ENCODE data around the gene HMBS.
"Not testable (repeated sequence)": the region's sequence is repeated elsewhere in the genome, so short reads cannot be mapped to it uniquely, and the experiment has no call there.

The HMBS gene

GRCh38 chr11:119084663-119085436 is at the start of gene HMBS:
HMBS (plus strand) TSS chr11:119084881; CDS start chr11:119085034, 153 bp downstream.
- peak; percentile 74 to 86 for DNase-seq (ENCODE audit: extremely low read depth in 1 of 2, low read depth in 1 of 2)

DNA sequence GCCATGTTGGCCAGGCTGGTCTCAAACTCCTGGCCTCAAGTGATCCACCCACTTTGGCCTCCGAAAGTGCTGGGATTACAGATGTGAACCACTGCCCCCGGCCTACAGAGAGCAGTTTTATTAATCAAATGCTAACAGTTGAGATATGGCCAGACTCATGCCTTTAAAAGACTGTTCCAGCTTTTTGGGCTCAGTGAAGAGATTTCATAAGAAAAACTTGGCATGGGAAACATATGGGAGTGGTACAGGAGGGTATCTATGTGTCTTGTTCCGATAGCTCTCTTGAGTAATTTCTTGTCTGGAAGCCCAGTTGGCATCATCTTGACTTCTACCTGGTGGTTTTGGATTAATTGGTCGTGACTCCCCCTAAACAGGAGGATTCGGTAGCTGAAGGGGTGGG is 45.8 kb upstream of the HMBS start:
- DNase-seq (ENCODE audit: extremely low read depth in 1 of 2, low read depth in 1 of 2), result no peak

- DNase-seq (ENCODE audit: extremely low read depth in 1 of 2, low read depth in 1 of 2), result not testable (repeated sequence)
Observed at GRCh38 chr11:119039471-119039870, 45.2 kb upstream of the HMBS start.

GRCh38 chr11:119041821-119042514 is 42.7 kb upstream of the HMBS start:
- no peak for DNase-seq (ENCODE audit: extremely low read depth in 1 of 2, low read depth in 1 of 2)

GRCh38 chr11:119042927-119043326 is 41.8 kb upstream of the HMBS start:
- no peak for DNase-seq (ENCODE audit: extremely low read depth in 1 of 2, low read depth in 1 of 2)

DNA sequence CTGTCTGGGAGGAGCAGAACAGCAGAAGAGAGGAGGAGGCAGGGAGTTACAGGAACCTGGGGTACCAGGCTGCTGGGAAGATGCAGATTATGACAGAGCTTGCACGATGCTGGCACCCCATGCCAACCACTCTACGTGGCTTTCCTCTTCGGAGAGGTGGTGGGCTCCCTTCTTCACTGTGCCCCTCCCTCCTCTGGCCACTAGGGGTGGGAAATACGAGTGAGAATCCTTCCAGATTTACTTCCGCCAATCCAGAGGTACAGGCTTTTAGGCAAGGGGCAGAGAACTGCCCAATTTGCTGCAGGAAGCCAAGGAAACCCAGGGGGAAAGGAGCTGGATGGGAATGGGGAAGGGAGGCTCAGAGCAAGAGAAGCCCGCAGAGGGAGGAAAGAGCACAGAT is 40.0 kb upstream of the HMBS start:
- DNase-seq (ENCODE audit: extremely low read depth in 1 of 2, low read depth in 1 of 2), result no peak

DNA sequence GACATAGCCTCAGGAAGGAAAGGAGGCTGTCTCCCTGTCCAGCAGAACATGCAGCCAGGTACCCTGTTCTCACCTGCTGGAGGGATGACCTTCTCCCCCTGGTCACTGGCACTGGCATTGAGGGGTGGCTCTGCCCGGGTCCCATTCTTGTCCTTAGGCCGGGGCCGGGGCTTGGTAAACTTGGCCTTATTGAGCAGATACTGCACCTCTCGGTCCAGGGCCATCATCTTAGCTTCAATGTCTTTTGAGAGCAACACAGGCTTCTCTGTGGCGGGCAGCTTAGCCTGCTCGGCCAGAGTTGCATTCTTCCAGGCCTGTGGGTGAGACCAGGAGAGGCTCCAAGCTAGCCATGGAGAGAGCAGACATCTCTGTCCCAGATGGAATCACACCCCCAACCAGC is 38.2 kb upstream of the HMBS start:
- DNase-seq (ENCODE audit: extremely low read depth in 1 of 2, low read depth in 1 of 2), result no peak

DNA sequence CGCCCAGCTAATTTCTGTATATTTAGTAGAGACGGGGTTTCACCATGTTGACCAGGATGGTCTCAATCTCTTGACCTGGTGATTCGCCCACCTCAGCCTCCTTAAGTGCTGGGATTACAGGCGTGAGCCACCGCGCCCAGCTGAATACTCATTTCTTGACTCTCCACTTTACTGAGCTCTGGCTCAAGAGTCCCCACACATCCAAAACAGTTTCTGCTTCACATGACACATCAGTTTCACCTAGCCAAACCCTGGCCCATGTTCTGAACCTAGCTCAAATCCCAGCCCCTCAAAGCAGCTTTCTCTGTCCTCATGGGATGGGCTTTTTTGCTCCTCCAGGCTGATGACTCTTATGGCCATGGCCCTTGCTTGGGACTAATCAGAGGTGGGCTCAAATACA is 37.5 kb upstream of the HMBS start:
- DNase-seq (ENCODE audit: extremely low read depth in 1 of 2, low read depth in 1 of 2), result no peak

DNA sequence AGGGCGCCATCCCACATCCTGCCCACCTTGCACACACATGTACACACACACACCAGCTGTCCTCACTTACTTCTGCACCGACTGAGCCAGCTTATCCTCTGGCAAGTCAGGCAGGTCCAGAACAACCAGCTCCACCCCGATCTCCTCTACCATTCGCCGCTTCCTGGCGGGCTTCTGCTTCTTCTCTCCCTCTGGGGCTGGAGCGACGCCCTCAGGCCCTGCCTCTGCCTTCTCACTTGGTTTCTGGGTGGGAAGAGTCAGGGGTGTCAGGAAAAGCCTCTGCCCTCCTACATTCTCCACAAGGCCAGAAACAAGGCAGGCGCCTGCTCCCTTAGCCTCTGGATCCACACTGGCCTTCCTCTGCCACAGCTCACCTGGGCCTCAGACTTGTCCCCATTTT is 36.0 kb upstream of the HMBS start:
- DNase-seq (ENCODE audit: extremely low read depth in 1 of 2, low read depth in 1 of 2), result no peak

DNA sequence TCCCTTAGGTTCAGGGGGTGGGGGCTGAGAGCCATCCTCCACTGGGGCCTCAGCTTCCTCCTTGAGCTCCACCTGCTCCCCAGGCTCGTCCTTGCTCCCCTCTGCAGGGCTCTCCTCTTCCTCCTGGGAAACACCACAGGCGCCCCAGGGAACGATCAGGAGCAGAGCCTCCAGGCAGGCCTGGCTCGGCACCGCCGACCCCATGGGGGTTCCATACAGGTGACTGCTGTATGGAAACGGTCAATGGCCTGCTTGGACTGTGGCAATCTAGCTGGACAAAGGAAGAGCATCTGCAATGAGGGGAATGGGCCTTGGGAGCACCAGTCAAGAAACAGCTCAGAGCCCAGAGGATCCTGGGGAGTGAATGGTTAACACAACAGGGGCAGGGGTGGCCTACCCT is 35.6 kb upstream of the HMBS start:
- DNase-seq (ENCODE audit: extremely low read depth in 1 of 2, low read depth in 1 of 2), result no peak

DNA sequence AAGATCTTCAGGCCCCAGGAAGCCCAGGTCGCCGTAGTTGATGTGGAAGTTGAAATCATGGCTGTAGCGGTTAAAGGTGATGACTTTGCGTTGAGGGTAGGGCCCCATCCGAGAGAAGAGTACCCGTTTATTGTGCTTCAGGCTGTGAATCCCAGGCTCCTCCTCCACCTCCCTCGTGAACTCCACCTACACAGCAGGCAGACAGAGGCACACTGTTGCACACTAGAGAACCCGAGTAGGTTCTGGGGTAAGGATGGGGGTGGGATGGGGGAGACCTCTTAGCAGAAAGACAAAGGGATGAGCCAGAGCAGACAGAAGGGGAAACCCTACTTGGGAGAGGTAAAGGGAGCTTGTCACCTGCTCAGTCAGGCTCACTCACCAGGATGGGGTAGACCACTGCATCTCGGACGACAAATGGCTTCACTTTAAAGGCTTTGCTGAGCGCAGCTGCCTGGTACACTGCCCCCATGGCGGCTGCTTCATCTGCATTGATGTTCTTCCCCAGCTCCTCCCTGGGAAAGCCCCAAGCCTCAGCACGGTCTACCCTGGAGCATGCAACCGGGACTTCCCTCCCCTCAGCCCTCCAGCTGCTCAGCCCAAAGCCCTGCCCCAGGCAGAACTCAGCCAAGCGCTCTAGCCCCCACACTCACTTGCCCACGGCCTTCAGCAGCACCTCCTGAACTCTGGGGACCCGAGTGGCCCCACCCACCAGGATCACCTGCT is 33.1 kb upstream of the HMBS start:
- DNase-seq (ENCODE audit: extremely low read depth in 1 of 2, low read depth in 1 of 2), result no peak

DNA sequence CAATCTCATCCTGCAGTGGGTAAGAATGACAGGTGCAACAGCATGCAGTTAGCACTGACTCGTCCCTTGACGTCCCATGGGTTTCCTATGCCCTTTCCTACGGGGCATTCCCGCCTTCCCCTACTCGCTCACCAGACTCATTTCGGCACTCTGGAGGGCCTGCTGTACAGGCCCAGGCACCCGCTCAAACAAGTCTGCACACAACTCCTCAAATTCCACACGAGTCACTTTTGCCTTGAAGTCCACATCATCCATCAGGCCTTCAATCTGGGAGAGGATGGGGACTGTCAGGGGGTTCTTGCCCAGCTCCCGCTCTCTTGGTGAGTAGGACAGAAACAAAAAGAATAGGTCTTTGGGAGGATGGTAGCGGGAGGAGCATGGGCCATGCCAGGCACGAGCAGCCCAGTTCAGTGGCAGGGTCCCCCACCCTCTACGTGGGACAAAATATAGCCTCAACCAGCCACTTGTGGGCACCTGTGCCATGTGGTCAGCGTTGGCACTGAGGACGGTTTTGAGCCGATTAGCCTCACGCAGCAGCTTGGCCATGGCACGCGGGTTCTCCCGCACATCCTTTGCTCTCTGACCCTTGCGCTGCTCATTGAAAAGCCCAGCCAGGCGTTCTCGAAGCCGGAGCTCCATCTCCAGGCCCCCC is 32.4 kb upstream of the HMBS start:
- no peak for DNase-seq (ENCODE audit: extremely low read depth in 1 of 2, low read depth in 1 of 2)

DNA sequence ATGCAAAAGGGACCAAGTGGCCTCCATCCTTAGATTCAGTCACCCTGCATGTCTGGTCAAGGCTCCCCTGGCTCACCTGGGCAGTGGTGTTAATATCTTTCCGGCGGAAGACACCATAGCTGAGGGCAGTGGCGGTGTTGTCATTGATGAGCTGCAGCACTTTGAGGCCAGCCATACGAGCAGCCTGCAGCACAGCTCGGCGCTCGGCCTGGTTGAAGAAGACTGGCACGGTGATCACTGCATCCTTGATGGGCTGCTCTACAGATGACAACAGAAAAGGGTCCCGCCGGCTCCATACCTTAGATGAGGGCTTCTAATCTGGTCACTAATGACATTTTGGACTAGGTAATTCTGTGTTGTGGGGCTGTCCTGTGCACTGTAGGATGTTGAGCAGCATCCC is 30.3 kb upstream of the HMBS start:
- DNase-seq (ENCODE audit: extremely low read depth in 1 of 2, low read depth in 1 of 2), result no peak

DNA sequence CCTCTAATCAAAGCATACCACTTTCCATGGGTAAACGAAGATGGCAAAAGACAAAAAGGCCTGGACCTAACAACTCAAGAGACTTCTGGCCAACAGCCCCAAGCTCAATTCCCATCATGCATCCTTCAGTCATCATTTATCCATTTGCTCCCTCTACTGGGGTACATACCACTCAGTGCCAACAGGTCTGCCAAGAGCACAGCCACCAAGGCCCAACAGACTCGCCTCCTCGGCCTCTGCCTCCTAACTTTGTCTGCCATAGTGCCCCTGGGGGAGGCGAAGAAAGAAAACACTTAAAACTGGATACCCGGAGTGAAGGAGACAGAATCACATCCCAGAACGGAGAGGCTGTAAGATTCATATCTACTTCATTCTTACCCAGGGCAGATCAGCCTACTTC is 28.8 kb upstream of the HMBS start:
- no peak for DNase-seq (ENCODE audit: extremely low read depth in 1 of 2, low read depth in 1 of 2)

- DNase-seq (ENCODE audit: extremely low read depth in 1 of 2, low read depth in 1 of 2), result peak in 1 of 2 donors; percentile 11
Observed at GRCh38 chr11:119056421-119056999, 28.2 kb upstream of the HMBS start.

- DNase-seq (ENCODE audit: extremely low read depth in 1 of 2, low read depth in 1 of 2), result peak; percentile 94 to 99
Observed at GRCh38 chr11:119057000-119057769, 27.5 kb upstream of the HMBS start, which contains the start of gene HYOU1. HYOU1 (minus strand) TSS chr11:119057205; CDS start chr11:119056160, 1,045 bp downstream.

GRCh38 chr11:119059128-119059527 is 25.6 kb upstream of the HMBS start:
- DNase-seq (ENCODE audit: extremely low read depth in 1 of 2, low read depth in 1 of 2), result not testable (repeated sequence)

DNA sequence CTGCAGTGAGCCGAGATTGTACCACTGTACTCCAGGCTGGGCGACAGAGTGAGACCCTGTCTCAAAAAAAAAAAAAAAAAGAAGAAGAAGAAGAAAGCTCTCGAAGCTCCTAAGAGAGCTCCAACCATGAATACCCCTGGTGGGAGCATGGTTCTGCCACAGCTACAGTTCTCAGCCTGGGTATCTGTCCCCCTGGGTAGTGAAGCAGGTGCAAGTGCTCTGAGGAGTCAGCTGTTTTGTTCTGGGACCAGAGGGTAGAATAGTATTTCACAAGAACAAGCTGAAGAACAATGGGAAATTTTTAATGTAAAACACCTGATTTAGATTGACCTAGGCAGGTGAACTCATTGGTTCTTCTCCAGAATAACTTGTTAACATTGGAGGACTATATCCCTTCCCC is 23.4 kb upstream of the HMBS start:
- no peak for DNase-seq (ENCODE audit: extremely low read depth in 1 of 2, low read depth in 1 of 2)

- no peak for DNase-seq (ENCODE audit: extremely low read depth in 1 of 2, low read depth in 1 of 2)
Observed at GRCh38 chr11:119062779-119063178, 21.9 kb upstream of the HMBS start.

DNA sequence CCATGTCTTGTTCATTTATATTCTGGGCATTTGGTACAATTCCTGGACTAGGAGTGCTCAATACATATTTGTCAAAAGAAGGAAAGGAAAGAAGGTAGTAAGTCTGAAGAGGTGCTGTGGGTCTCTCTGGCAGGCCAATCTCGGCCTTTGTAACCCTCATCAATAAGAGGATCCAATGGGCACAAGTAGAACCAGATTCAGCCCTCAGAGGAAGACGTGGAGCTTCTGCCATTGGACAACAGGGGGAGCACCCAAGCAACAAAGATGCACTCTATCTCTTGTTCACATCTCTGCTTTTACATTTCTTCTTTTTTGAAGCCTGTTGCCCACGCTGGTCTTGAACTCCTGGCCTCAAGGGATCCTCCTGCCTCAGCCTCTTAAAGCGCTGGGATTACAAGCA is 19.3 kb upstream of the HMBS start:
- no peak for DNase-seq (ENCODE audit: extremely low read depth in 1 of 2, low read depth in 1 of 2)

Data from activated CD8-positive, alpha-beta memory T cell treated with anti-CD3 and anti-CD28 coated beads for 1 hour (primary cell).